KOPT-K1 (cell line): ENCODE measurements around the gene EPHB2.

ENCODE experiments used
- H3K27ac ChIP-seq: fragments of 200-600 bp; sonication (generic); 2 replicates; pipeline ENCODE4 v1.5.1; 2016; ENCODE audit warnings: antibody characterized with exemption, mild to moderate bottlenecking, low read depth, low read length; ENCODE audit not compliant: poor library complexity, severe bottlenecking
- H3K36me3 ChIP-seq: fragments of 200-600 bp; sonication (generic); 2 replicates; pipeline ENCODE4 v1.5.1; 2017; ENCODE audit warnings: antibody characterized with exemption, mild to moderate bottlenecking, low read length, moderate library complexity; ENCODE audit not compliant: insufficient read depth
- H3K9me3 ChIP-seq: fragments of 200-600 bp; sonication (generic); 2 replicates; pipeline ENCODE4 v1.5.1; 2017; ENCODE audit warnings: antibody characterized with exemption, low read length, mild to moderate bottlenecking; ENCODE audit not compliant: insufficient read depth, poor library complexity, severe bottlenecking

The EPHB2 gene

DNA sequence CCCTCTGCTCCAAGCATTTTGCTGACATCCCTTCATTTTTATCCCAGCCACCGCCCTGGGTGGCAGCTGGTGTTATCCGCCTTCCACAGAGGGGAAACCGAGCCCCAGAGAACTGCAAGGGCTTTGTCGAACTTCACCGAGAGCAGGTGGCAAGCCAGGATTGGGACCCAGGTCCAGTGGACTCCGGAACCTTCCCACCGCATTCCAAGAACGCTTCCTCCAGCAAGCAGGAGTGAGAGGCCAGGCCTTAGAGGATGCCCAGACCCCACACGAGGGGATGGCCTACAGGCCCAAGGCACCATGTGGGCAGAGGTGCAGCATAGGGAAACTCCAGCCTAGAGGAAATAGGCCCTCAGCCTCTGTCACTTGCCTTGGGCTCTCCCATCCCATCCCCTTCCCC lies 90.7 kb downstream of the EPHB2 start:
- Histone ChIP-seq H3K27ac (no peak overlapping the region), H3K9me3 (no peaks in the 10 kb centered on the region), H3K36me3 (no peaks in the 10 kb centered on the region)

- H3K9me3 ChIP-seq: no peaks in the 10 kb centered on the region
- H3K27ac ChIP-seq: no peak overlapping the region
- H3K36me3 ChIP-seq: no peaks in the 10 kb centered on the region
Observed at GRCh38 chr1:22801761-22802160, 91.1 kb downstream of the EPHB2 start.

- Histone ChIP-seq H3K27ac (no peak overlapping the region), H3K36me3 (no peaks in the 10 kb centered on the region), H3K9me3 (no peaks in the 10 kb centered on the region)
Observed at GRCh38 chr1:22803833-22804232, 93.2 kb downstream of the EPHB2 start.

DNA sequence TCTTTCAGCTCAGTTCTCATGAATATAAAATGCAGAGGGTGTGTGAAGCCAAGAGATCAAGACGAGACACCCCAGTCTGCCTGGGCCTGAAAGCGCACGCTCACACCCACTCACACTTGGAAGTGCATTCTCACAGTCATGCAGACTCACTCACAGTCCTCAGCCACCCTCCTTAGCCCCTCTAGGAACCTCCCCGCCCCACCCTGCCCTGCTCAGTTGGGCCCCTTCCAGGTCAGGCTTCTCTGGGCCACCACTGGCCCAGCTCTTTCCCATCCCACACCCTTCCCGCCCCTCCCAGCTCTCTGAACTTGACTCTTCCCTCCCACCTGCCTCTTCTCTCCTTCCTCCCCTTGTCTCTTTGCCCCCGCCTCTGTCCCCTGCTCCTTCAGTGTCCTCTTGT lies 93.8 kb downstream of the EPHB2 start:
- H3K36me3 ChIP-seq: no peaks in the 10 kb centered on the region
- H3K9me3 ChIP-seq: no peaks in the 10 kb centered on the region
- H3K27ac ChIP-seq: no peak overlapping the region

DNA sequence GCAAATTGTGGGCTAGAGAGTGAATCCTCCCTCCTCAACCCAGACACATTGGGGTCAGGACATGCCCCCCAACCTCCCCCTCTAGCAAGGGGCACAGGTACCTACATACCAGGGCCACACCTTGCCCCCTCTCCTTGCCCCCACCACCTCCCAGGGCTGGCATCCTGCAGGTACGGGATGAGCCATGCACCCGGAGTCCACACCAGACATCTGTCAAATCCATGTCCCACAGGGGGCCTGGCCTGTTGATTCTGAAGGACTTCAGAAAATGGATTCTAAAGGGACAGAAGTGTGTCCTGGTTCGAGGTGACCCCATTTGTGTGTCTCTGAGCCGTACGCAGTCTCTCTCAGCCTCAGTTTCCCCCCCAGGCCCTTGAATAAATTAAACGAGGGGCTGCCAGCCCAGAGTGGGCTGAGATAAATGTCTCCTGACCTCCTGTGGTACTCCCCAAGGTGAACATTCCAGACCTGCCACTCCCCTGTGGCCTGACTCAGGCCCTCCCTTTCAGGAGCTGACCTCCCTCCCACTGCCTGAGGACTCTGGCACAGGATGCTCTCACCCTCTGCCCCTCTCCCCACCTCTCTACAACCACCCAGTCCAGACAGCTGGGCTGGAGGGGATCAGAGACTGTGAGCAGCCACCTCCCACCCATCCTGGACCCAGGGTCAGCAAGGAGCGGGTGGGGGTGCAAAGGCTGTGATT lies 94.5 kb downstream of the EPHB2 start:
- no peaks in the 10 kb centered on the region for H3K36me3 ChIP-seq
- H3K9me3 ChIP-seq: no peaks in the 10 kb centered on the region
- no peak overlapping the region for H3K27ac ChIP-seq

- H3K9me3 ChIP-seq: no peaks in the 10 kb centered on the region
- no peak overlapping the region for H3K27ac ChIP-seq
- no peaks in the 10 kb centered on the region for H3K36me3 ChIP-seq
Observed at GRCh38 chr1:22805672-22806038, 95.0 kb downstream of the EPHB2 start.

GRCh38 chr1:22806584-22806983 lies 95.9 kb downstream of the EPHB2 start:
- no peaks in the 10 kb centered on the region for H3K9me3 ChIP-seq
- H3K27ac ChIP-seq: no peak overlapping the region
- H3K36me3 ChIP-seq: no peaks in the 10 kb centered on the region

DNA sequence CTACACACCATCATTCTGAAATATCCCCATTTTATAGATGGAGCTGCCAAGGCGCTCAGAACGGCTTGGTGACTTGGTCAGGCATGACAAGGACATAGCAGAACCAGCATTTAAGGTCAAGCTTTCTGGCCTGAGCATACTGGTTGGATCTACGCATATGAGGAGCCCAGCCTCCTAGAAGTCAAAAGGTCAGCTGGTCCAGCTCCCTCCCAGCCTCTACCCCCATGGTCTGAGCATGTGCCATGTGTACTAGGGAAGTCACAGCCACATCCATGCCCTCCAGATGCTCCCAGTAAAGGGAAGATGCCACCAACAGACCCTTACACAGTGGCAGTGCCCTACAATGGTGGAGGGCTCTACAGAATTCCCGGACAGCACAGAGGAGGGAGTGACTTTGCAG lies 96.7 kb downstream of the EPHB2 start:
- Histone ChIP-seq H3K36me3 (no peaks in the 10 kb centered on the region), H3K9me3 (no peaks in the 10 kb centered on the region), H3K27ac (no peak overlapping the region)

DNA sequence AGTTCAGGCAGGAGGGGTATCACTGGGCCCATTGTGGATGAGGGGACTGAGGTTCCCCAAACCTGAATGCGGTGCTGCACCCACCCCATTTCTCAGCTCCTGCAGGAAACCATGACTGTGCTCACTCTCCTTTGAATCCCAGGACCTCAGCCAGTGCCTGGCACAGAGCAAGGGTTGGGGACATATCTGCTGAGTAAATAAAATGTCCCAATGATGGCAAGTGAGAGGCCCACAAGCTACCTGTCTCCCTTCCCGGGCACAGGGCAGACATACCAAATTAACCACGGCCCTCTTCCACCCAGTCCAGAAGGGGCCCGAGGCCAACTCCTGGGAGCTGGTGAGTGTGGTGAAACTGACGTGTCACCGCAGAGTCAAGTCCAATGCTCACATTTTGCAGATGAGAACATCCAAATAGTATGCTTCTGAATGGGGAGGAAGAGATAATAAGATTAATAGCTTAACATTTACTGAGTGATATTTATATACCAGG lies 97.6 kb downstream of the EPHB2 start:
- H3K9me3 ChIP-seq: no peaks in the 10 kb centered on the region
- no peaks in the 10 kb centered on the region for H3K36me3 ChIP-seq
- H3K27ac ChIP-seq: no peak overlapping the region

- H3K9me3 ChIP-seq: no peaks in the 10 kb centered on the region
- no peak overlapping the region for H3K27ac ChIP-seq
- H3K36me3 ChIP-seq: no peaks in the 10 kb centered on the region
Observed at GRCh38 chr1:22808676-22809483, 98.2 kb downstream of the EPHB2 start.

GRCh38 chr1:22809783-22810182 lies 99.1 kb downstream of the EPHB2 start:
- Histone ChIP-seq H3K27ac (no peak overlapping the region), H3K36me3 (no peaks in the 10 kb centered on the region), H3K9me3 (no peaks in the 10 kb centered on the region)

DNA sequence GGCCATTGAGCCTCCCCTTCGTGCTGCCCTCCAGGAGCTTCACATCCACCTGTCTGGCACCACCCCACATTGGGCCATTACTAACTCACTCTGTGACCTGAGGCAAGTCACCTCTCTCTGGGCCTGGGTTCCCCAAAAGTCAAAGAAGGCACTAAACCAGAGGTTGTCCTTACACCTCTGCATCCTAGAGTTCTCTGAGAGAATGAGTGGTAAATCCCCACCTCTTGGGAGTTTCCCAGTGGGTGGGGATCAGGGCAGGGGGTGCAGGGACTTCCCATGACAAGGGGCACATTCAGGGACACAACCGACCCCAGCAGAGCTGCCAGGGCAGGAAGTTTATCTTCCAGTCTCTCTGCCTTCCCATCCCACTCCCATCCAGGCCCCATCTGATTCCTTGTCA lies 99.7 kb downstream of the EPHB2 start:
- no peaks in the 10 kb centered on the region for H3K36me3 ChIP-seq
- no peak overlapping the region for H3K27ac ChIP-seq
- H3K9me3 ChIP-seq: no peaks in the 10 kb centered on the region

DNA sequence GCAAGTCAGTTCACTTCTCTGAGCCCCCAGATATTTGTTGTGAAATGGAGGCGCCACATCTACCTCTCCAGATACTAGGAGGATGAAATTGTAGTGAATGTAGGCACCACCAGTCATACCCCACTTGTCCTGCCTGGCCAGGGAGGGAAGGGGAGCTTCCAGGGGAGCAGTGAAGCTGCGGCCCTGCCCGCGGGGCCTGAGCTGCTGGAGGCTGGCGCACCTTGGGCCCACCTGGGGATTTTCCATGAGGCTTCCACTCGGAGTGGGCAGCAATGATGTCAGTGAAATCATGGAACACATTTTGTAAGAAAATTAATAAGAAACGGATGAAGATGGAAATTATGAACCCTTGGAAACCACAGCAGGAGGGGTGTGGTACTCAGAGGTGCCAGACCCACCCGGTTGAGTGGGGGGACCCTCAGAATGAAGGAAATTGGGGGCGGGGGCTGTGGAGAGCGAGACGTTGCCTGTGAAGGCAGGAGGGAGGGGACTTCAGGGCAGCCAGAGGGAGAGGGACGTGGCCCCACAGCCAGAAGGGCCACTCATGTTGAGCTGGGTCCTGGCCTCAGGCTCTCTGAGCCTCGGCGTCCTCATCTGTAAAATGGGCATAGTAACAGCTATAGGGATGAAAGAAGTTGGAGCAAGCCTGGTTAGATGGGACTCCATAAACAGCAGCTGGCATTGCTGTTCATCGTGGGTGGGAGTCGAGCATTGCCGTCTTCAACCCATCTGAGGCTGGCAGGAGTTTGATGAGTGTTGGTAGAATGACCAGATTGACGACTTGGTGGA lies 101.6 kb downstream of the EPHB2 start:
- H3K36me3 ChIP-seq: no peaks in the 10 kb centered on the region
- H3K27ac ChIP-seq: no peak overlapping the region
- H3K9me3 ChIP-seq: no peaks in the 10 kb centered on the region

DNA sequence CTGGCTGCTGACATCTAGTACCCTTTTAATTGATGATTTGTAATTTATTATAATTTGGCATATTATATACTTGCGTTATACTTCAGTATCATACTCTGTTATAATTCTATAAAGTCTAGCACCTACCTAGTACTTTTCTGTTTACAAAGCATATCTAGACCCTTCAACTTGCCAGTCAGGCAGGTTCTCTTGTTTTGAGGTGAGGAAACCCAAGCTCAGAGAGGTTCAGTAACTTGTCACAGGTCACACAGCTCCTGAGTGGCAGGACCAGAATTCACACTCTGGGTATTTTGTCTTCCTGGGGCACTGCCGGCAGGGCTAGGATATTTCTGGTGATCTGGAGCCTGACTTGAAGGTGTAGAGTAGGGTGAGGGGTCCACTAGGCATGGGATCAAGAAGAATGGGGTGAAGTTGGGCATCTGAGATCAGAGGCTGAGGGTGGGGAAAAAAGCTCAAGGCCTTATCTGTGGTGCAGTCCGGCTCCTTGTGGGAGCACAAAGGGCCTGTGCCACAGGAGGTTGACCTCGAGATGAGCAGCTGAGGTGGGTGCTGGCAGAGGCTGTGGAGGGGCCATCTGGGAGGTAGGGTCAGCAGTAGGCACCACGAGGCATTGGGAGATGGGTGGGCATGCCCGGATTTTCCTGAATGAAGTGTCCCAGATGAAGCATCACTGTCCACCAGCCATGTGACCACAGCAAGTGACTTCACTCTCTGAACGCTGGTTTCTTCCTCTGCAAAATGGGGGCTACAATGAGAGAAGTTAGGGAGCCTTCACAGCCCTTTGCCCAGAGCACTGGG lies 102.6 kb downstream of the EPHB2 start:
- Histone ChIP-seq H3K9me3 (no peaks in the 10 kb centered on the region), H3K36me3 (no peaks in the 10 kb centered on the region), H3K27ac (no peak overlapping the region)
